ENCODE data around the gene MSL3B.

Gene MSL3B

DNA sequence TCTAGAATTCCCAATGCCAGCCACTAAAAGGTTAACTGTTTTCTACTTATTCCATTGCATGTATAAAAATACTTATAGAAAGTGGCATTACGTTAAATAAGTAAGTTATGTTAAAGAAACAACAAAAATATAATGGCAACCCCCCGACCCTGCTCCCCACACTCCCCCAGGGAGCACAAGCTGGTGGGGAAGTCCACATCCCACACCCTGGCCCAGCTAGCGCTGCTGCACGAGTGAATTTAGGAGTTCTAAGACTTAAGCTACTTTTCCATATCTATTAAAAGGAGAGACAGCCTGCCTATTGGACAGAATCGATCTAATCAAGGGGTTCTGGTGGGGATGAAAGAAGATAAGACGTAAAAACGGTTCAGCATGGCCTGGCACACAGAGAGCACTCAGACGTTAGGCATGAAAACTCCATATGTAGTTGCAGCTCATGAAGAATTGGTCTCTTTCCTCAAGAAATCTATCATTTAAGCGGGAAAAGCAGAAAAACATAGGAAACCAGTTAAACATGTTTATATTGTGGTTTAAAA lies 30.4 kb downstream of the MSL3B start:
- TF ChIP-seq REST (IDR thresholded peaks at IDR 0.05; ENCODE audit: insufficient replicate concordance, low read depth) = no peak
- TF ChIP-seq POLR2AphosphoS5 (IDR thresholded peaks at IDR 0.05; ENCODE audit: low read depth) = no peak
- TF ChIP-seq SPI1 (IDR thresholded peaks at IDR 0.05; ENCODE audit: borderline replicate concordance, low read depth) = no peak
- TF ChIP-seq GABPA (IDR thresholded peaks at IDR 0.05; ENCODE audit: low read depth) = no peak
- no peak for DNase-seq (ENCODE audit: low read depth in 1 of 2, low spot score in 1 of 2)
- H3K4me3 ChIP-seq (replicated peaks; ENCODE audit: insufficient read depth, low read length) = no peak overlapping the region
- no peak overlapping the region for H3K27ac ChIP-seq (replicated peaks)
- no peaks in the 10 kb centered on the region for H3K27me3 ChIP-seq (ENCODE audit: insufficient read depth, poor library complexity, severe bottlenecking)

DNA sequence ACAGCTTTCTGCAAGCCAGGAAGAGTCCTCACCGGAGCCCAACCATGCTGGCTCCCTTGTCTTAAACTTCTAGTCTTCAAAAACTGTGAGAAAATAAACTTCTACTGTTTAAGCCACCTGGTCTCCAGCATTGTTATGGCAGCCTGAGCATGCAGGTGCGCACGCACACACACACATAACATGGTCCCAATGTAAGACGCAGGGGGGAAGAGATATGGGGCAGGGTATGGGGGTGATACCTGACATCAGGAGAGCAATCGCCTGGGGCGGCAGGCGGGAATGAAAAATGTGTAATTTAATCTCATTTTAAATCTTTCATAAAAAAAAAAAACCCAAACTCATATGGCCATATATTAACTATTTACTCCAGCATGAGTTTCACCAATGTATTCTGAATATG lies 31.8 kb downstream of the MSL3B start:
- no peak overlapping the region for H3K27ac ChIP-seq (replicated peaks)
- no peak for TF ChIP-seq POLR2AphosphoS5 (IDR thresholded peaks at IDR 0.05; ENCODE audit: low read depth)
- no peak overlapping the region for H3K4me3 ChIP-seq (replicated peaks; ENCODE audit: insufficient read depth, low read length)
- DNase-seq (ENCODE audit: low read depth in 1 of 2, low spot score in 1 of 2) = no peak
- no peaks in the 10 kb centered on the region for H3K27me3 ChIP-seq (ENCODE audit: insufficient read depth, poor library complexity, severe bottlenecking)

DNA sequence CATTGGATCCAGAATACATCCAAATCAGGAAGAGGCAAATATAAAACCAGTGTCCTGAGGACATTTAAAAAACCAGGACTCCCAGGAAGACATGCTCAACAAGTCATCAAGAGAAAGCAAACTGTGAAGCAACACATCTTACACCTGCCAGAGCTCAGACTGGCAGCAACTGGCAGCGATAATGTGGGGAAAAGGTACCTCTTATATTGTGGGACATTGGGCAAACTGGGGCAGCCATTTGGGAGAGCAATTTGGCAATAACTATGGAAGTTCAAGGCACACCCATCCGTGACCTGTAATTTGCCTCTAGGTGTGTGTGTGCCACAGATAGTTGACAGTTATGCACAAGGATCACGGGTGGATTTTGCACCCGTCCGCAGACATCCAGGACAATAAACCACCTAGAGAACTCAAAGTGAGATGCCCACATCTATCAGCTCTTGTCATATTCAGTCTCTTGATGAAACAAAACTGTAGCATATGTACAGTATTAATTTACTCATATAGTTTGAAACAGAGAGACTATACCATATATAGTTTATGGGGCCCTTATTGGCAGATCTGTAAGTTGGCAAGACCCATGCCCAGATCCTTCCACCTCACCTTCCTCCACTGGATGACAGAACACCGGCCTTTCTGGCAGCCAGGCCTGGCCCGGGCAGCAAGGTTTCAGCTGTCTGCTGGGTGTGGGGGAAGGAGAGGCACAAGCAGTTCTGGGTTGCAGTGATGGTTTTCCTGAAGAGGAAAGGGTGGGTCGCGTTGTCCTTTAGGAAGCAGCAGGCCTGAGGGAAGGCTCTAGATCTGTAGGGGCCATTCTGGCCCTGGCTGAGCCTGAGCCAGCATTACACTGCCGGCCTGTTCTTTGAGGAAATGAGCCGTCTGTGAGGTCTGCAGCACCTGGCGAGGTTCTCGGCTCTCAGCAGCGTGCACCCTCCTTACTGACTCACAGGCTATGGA lies 32.7 kb downstream of the MSL3B start:
- H3K27ac ChIP-seq (replicated peaks) = no peak overlapping the region
- H3K4me3 ChIP-seq (replicated peaks; ENCODE audit: insufficient read depth, low read length) = no peak overlapping the region
- no peak for DNase-seq (ENCODE audit: low read depth in 1 of 2, low spot score in 1 of 2)
- TF ChIP-seq POLR2AphosphoS5 (IDR thresholded peaks at IDR 0.05; ENCODE audit: low read depth) (0 out of 2 replicates have a peak, but pooled peaks have one; percentile 17), SPI1 (IDR thresholded peaks at IDR 0.05; ENCODE audit: borderline replicate concordance, low read depth) (no peak)
- no peaks in the 10 kb centered on the region for H3K27me3 ChIP-seq (ENCODE audit: insufficient read depth, poor library complexity, severe bottlenecking)

DNA sequence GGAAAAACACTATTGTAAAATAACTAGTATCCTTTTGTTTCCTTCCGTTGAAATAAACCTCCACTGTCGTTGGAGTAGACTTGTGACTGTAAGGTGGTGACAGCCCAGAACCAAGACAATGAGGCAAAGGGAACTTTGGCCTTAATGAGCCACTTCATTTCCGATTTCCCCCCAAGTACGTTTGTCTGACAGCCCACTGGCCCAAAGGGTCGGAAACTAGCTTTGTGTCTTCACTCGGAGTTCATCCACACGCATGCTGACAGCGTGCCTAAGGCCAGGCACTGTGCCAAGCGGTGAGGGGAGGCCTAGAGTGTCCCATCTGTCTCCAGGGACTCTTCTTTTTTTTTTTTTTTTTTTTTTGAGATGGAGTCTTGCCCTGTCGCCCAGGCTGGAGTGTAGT lies 34.8 kb downstream of the MSL3B start:
- Histone ChIP-seq H3K4me3 (replicated peaks; ENCODE audit: insufficient read depth, low read length) (no peak overlapping the region), H3K27me3 (ENCODE audit: insufficient read depth, poor library complexity, severe bottlenecking) (no peaks in the 10 kb centered on the region), H3K27ac (replicated peaks) (no peak overlapping the region)
- DNase-seq (ENCODE audit: low read depth in 1 of 2, low spot score in 1 of 2) = no peak
- TF ChIP-seq GABPA (IDR thresholded peaks at IDR 0.05; ENCODE audit: low read depth) (no peak), POLR2AphosphoS5 (IDR thresholded peaks at IDR 0.05; ENCODE audit: low read depth) (no peak), SPI1 (IDR thresholded peaks at IDR 0.05; ENCODE audit: borderline replicate concordance, low read depth) (no peak), REST (IDR thresholded peaks at IDR 0.05; ENCODE audit: insufficient replicate concordance, low read depth) (no peak)
- TF ChIP-seq, protein P1, sequence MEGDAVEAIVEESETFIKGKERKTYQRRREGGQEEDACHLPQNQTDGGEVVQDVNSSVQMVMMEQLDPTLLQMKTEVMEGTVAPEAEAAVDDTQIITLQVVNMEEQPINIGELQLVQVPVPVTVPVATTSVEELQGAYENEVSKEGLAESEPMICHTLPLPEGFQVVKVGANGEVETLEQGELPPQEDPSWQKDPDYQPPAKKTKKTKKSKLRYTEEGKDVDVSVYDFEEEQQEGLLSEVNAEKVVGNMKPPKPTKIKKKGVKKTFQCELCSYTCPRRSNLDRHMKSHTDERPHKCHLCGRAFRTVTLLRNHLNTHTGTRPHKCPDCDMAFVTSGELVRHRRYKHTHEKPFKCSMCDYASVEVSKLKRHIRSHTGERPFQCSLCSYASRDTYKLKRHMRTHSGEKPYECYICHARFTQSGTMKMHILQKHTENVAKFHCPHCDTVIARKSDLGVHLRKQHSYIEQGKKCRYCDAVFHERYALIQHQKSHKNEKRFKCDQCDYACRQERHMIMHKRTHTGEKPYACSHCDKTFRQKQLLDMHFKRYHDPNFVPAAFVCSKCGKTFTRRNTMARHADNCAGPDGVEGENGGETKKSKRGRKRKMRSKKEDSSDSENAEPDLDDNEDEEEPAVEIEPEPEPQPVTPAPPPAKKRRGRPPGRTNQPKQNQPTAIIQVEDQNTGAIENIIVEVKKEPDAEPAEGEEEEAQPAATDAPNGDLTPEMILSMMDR (IDR thresholded peaks at IDR 0.05; ENCODE audit: insufficient read depth, low read length) = no peak

DNA sequence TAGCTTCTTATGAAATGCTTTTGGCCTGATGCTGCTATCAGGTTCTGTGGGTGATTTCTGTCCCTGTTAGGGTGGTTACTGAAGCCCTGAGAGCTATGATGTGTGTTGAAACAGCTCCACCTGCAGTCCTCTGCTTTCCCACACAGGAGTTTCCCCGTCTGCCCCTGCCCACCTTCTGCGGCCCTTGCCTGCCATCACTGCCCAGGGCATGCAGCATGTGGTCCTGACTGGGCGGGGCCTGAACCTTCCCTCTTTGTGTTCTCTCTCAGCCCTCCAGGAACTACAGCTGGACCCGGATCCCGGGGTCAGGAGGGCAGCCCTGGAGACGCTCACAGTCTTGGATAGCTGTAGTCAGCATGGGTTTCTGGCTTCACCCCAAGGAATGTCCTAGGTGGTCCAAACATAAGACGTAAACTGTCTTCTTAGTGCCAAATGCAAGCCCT lies 35.3 kb downstream of the MSL3B start:
- H3K27ac ChIP-seq (replicated peaks) = no peak overlapping the region
- no peak overlapping the region for H3K4me3 ChIP-seq (replicated peaks; ENCODE audit: insufficient read depth, low read length)
- DNase-seq (ENCODE audit: low read depth in 1 of 2, low spot score in 1 of 2) = no peak
- H3K27me3 ChIP-seq (ENCODE audit: insufficient read depth, poor library complexity, severe bottlenecking) = no peaks in the 10 kb centered on the region
- no peak for TF ChIP-seq REST (IDR thresholded peaks at IDR 0.05; ENCODE audit: insufficient replicate concordance, low read depth)
- no peak for TF ChIP-seq GABPA (IDR thresholded peaks at IDR 0.05; ENCODE audit: low read depth)
- no peak; the same call in 1 of the 2 replicates for TF ChIP-seq POLR2AphosphoS5 (IDR thresholded peaks at IDR 0.05; ENCODE audit: low read depth)
- TF ChIP-seq SPI1 (IDR thresholded peaks at IDR 0.05; ENCODE audit: borderline replicate concordance, low read depth) = no peak
- TF ChIP-seq, protein P1 (IDR thresholded peaks at IDR 0.05; ENCODE audit: insufficient read depth, low read length) = no peak
